Measurements from ENCODE around the gene SPATA2.
"Not testable (repeated sequence)": the region's sequence is repeated elsewhere in the genome, so short reads cannot be mapped to it uniquely, and the experiment has no call there.

Gene SPATA2

GRCh38 chr20:49882171-49882970 lies 33.0 kb downstream of the SPATA2 start:
- no peak for FAIRE-seq

GRCh38 chr20:49880724-49881445 lies 34.4 kb downstream of the SPATA2 start:
- FAIRE-seq = no peak

DNA sequence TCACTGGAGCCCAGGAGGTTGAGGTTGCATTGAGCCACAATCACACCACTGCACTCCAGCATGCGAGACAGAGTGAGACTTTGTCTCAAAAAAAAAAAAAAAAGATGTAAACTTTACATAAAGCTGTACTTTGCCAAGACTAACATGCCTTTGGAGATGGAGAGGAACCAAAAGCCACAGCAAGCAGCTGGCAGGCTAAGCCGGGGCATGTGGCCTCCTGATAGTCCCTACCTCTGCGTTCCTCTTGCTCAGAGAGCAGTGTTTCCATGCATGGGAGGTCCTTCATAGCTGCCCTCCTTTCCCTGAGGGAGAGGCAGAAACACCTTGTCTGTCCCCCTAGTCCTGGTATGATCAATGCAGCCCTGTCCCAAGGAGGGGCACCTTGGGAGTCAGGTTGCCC lies 35.2 kb downstream of the SPATA2 start:
- no peak for FAIRE-seq

DNA sequence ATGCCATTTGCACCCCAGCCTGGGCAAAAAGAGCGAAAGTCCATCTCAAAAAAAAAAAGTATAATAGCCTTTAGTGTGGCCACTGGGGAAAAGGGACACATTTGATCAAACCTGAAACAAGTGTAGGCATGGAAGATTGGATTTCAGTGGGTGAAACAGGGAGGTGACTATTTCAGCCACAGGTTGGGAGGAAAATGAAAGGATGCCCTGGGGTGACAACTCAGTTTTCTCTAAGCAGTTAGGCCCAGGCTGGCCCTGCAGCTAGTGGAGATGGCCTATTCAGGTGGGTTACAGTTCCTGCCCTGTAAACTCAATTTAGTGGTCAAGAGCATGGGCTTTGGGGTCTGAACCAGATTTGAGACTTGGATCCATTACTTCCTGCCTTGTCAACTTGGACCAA lies 36.4 kb downstream of the SPATA2 start:
- no peak for FAIRE-seq

GRCh38 chr20:49877386-49877921 lies 37.9 kb downstream of the SPATA2 start:
- FAIRE-seq = peak; percentile 82

GRCh38 chr20:49874696-49875095 lies 40.6 kb downstream of the SPATA2 start:
- FAIRE-seq = no peak

DNA sequence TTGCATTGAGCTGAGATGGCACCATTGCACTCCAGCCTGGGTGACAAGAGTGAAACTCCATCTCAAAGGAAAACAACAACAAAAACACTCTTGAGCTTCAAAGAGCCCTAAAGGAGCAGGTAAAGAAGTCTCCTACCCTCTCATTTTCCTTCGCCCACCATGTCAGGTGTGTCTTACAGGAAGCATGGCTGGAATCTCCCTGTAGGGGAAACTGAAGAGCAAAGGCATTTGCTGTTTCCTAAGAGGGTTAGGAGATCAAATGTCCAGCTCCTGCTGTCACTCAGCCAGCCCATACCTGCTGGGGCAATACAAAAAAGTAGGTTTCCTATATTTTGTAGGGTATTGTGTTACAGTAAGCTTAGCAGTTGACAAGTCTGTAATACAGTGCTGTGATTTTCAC lies 43.3 kb downstream of the SPATA2 start:
- no peak for FAIRE-seq

GRCh38 chr20:49871391-49871948 lies 43.9 kb downstream of the SPATA2 start:
- no peak for FAIRE-seq

- no peak for FAIRE-seq
These were observed 45.1 kb downstream of the SPATA2 start for GRCh38 chr20:49870261-49870660.

GRCh38 chr20:49868964-49869363 lies 46.4 kb downstream of the SPATA2 start:
- FAIRE-seq = no peak

GRCh38 chr20:49868538-49868937 lies 46.8 kb downstream of the SPATA2 start:
- FAIRE-seq = no peak

DNA sequence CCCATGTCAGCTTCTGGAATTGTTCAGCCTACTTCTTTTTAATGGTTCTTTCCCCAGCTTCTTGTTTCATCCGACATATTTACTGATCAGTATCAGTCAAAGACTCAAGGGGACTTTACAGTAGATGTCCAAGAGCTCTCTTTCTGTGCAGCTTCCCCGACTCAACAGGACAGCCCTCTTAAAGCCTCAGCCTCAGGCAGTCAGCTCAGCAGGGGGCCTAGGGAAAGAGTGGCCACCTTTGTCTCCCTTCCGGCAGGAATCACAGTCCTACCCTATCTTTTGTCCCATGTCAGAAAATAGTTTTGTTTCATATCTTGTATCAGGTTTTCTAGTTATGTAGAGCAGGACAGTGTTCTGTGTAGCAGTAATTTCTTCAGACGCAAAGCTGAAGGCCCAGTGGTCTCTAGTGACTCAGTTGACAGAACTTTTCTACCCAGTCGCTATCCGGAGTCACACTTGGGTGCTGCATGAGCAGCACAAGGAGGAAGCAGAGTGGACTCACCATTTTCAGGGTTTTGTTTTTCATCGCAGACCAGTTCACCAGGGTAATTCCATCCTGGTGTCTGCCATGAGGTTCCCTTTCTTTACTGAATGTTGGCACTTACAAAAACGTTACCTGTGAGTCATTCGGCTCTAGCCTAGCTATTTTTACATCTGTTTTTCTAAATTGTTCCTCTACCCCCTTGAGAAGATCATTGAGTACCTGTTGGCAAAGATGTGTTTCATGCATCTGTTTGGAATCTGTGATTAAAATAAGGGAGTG lies 47.7 kb downstream of the SPATA2 start:
- no peak for FAIRE-seq

GRCh38 chr20:49866051-49866450 lies 49.3 kb downstream of the SPATA2 start:
- FAIRE-seq = no peak

GRCh38 chr20:49865559-49865958 lies 49.8 kb downstream of the SPATA2 start:
- no peak for FAIRE-seq

DNA sequence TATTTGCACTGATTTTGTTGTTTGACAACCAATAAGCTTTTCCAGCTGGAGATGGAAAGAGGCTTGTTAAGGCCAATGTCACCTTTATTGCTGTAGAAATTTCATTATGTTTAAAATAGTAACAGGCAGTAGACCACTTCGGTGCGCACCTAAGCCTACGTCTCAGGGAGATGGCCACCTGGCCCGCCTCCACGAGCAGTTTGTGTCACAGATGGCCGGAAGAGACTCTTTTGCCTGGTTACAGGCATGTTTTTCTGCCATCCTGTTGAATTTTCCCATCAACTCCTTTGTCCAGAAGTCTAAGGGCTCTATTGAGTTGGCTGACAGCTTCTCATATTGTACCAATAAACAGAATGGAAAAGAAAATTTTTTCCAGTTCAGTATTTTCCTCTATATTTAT lies 51.7 kb downstream of the SPATA2 start:
- peak; percentile 55 for FAIRE-seq

GRCh38 chr20:49862607-49863200 lies 52.6 kb downstream of the SPATA2 start:
- FAIRE-seq = no peak

DNA sequence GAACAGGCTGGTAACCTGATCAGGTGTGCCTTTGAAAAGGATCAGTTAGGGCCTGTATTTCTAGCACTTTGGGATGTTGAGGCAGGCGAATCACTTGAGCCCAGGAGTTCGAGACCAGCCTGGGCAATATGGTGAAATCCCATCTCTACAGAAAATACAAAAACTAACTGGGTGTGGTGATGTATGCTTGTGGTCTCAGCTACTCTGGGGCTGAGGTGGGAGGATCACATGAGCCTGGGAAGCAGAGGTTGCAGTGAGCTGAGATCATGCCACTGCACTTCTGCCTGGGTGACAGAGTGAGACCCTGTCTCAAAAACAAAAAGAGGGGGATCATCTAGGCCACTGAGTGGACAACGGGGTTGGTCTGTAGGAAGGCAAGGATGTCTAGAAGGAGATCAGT lies 54.1 kb downstream of the SPATA2 start:
- FAIRE-seq = not testable (repeated sequence)

- no peak for FAIRE-seq
These were observed 55.5 kb downstream of the SPATA2 start for GRCh38 chr20:49859807-49860206.

GRCh38 chr20:49859011-49859410 lies 56.3 kb downstream of the SPATA2 start:
- FAIRE-seq = no peak

GRCh38 chr20:49858076-49858585 lies 57.2 kb downstream of the SPATA2 start:
- FAIRE-seq = no peak

DNA sequence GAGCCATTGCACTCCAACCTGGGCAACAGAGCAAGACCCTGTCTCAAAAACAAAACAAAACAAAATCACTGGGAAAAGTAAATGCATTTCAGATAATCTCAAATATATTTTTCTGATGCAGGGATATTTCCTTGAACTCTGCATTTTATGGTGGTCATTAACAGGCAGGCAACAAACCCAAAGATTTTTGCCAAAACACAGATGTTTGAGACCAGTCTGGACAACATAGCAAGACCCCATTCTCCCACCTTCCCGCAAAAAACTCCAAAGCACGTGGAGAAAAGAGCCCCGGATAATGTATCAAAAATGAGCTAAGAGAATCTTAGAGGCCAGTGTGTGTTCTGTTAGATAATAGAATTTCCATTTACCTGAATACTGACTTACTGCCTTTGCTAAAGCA lies 58.4 kb downstream of the SPATA2 start:
- no peak for FAIRE-seq

DNA sequence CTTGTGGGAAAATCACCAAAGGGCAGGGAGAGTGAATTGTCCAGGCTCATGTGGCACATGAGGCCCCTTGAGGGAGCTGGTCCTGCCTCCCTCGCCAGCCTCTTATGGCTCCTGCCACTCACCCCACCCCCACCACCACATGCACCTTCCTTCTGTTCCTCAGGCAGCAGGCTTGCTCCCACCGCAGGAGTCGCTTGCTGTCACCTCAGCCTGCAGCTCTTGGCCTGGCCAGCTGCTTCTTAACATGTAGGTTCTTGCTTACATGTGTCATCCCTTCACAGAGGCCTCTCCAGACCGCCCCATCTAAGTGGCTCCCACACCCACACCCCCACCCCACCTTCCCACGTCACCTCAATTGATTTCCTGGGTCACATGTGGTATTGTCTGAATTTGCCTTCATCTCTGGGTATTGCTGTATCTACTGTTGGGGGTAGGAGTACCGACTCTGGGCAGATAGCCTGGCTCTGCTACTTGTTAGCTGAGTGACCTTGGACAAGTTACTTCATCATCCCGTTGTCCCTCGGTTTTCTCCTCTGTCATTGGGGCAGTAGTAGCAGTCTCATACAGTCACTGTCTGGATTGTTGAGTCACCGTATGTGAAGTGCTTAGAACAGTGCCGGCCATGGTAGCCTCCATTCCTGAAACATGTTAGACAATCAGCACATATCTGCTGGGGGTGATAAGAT lies 61.0 kb downstream of the SPATA2 start:
- FAIRE-seq = no peak

Measured in islet of Langerhans (tissue), 1 donor.